ENCODE results near the gene THSD8.

DNA sequence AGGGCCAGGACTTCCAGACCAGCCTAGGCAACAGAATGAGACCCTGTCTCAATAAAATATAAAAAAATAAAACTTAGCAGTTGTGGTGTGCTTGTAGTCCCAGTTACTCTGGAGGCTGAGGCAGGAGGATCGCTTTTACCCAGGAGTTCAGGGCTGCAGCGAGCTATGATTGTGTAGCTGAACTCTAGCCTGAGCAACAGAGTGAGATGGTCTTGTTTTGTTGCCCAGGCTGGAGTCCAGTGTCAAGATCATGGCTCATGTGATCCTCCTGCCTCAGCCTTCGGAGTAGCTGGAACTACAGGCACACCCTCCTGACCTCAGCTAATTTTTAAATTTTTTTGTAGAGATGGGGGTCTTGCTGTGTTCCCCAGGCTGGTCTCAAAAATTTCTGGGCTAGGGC lies 14.9 kb upstream of the THSD8 start:
- TF ChIP-seq RNF2 (IDR thresholded peaks at IDR 0.05; ENCODE audit: borderline replicate concordance, low read depth) = no peak
- TF ChIP-seq PHF8 (IDR thresholded peaks at IDR 0.05; ENCODE audit: borderline replicate concordance, low read depth) = no peak
- TF ChIP-seq, protein P1, sequence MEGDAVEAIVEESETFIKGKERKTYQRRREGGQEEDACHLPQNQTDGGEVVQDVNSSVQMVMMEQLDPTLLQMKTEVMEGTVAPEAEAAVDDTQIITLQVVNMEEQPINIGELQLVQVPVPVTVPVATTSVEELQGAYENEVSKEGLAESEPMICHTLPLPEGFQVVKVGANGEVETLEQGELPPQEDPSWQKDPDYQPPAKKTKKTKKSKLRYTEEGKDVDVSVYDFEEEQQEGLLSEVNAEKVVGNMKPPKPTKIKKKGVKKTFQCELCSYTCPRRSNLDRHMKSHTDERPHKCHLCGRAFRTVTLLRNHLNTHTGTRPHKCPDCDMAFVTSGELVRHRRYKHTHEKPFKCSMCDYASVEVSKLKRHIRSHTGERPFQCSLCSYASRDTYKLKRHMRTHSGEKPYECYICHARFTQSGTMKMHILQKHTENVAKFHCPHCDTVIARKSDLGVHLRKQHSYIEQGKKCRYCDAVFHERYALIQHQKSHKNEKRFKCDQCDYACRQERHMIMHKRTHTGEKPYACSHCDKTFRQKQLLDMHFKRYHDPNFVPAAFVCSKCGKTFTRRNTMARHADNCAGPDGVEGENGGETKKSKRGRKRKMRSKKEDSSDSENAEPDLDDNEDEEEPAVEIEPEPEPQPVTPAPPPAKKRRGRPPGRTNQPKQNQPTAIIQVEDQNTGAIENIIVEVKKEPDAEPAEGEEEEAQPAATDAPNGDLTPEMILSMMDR (IDR thresholded peaks at IDR 0.05) = no peak
- TF ChIP-seq, protein P2, sequence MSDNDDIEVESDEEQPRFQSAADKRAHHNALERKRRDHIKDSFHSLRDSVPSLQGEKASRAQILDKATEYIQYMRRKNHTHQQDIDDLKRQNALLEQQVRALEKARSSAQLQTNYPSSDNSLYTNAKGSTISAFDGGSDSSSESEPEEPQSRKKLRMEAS (IDR thresholded peaks at IDR 0.05) = no peak
- no peak for TF ChIP-seq CBX8 (IDR thresholded peaks at IDR 0.05)
- no peak for TF ChIP-seq POLR2A (IDR thresholded peaks at IDR 0.05; ENCODE audit: low read length)
- TF ChIP-seq RCOR1 (IDR thresholded peaks at IDR 0.05; ENCODE audit: low read depth, low read length) = no peak
- TF ChIP-seq JUNB (IDR thresholded peaks at IDR 0.05) = no peak
- TF ChIP-seq ZFP36 (IDR thresholded peaks at IDR 0.05; ENCODE audit: borderline replicate concordance, partially characterized antibody) = no peak
- TF ChIP-seq, protein P3, sequence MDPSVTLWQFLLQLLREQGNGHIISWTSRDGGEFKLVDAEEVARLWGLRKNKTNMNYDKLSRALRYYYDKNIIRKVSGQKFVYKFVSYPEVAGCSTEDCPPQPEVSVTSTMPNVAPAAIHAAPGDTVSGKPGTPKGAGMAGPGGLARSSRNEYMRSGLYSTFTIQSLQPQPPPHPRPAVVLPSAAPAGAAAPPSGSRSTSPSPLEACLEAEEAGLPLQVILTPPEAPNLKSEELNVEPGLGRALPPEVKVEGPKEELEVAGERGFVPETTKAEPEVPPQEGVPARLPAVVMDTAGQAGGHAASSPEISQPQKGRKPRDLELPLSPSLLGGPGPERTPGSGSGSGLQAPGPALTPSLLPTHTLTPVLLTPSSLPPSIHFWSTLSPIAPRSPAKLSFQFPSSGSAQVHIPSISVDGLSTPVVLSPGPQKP (IDR thresholded peaks at IDR 0.05; ENCODE audit: low read depth, low read length) = no peak
- TF ChIP-seq SMC3 (IDR thresholded peaks at IDR 0.05) = no peak
- TF ChIP-seq MYC (IDR thresholded peaks at IDR 0.05; ENCODE audit: borderline replicate concordance, low read length) = no peak

All from A549 (cell line).